HG02798 (cell line): Measurements from ENCODE around the gene HSD17B2.
"Not testable (repeated sequence)": the region's sequence is repeated elsewhere in the genome, so short reads cannot be mapped to it uniquely, and the experiment has no call there.

Experiments
- ATAC-seq: cut with Tn5 transposase; IDR thresholded peaks from one replicate; pipeline ENCODE4 v1.9.1; 2021; ENCODE audit warnings: mild to moderate bottlenecking; ENCODE audit not compliant: unreplicated experiment, poor library complexity

HSD17B2 gene

GRCh38 chr16:82034981-82035612 lies at the start of gene HSD17B2:
TSS of gene HSD17B2 (plus strand) at chr16:82035253. CDS start at chr16:82035425, 172 bp downstream.
- no peak for ATAC-seq

GRCh38 chr16:81987121-81987520 lies 47.9 kb upstream of the HSD17B2 start:
- no peak for ATAC-seq

- ATAC-seq = no peak
These were observed 47.3 kb upstream of the HSD17B2 start for GRCh38 chr16:81987706-81988105.

- no peak for ATAC-seq
These were observed 42.2 kb upstream of the HSD17B2 start for GRCh38 chr16:81992859-81993258.

GRCh38 chr16:81994485-81994884 lies 40.6 kb upstream of the HSD17B2 start:
- ATAC-seq = no peak

- no peak for ATAC-seq
These were observed 39.4 kb upstream of the HSD17B2 start for GRCh38 chr16:81995651-81996050.

- no peak for ATAC-seq
These were observed 38.2 kb upstream of the HSD17B2 start for GRCh38 chr16:81996664-81997509.

- no peak for ATAC-seq
These were observed 37.3 kb upstream of the HSD17B2 start for GRCh38 chr16:81997738-81998137.

GRCh38 chr16:82002831-82003230 lies 32.2 kb upstream of the HSD17B2 start:
- ATAC-seq = no peak

GRCh38 chr16:82004601-82005000 lies 30.5 kb upstream of the HSD17B2 start:
- ATAC-seq = no peak

- no peak for ATAC-seq
These were observed 29.8 kb upstream of the HSD17B2 start for GRCh38 chr16:82005027-82005830.

- ATAC-seq = no peak
These were observed 29.0 kb upstream of the HSD17B2 start for GRCh38 chr16:82006036-82006435.

- ATAC-seq = no peak
These were observed 27.9 kb upstream of the HSD17B2 start for GRCh38 chr16:82007189-82007588.

- ATAC-seq = no peak
These were observed 26.0 kb upstream of the HSD17B2 start for GRCh38 chr16:82008957-82009592.

GRCh38 chr16:82009789-82010188 lies 25.3 kb upstream of the HSD17B2 start:
- not testable (repeated sequence) for ATAC-seq

- no peak for ATAC-seq
These were observed 24.4 kb upstream of the HSD17B2 start for GRCh38 chr16:82010649-82011048.

GRCh38 chr16:82011199-82011641 lies 23.8 kb upstream of the HSD17B2 start, which contains the start of gene SDR42E1:
TSS of gene SDR42E1 (minus strand) at chr16:82011470. CDS start at chr16:82000858, 10,612 bp downstream.
- ATAC-seq = peak; percentile 98

GRCh38 chr16:82013139-82013538 lies 21.9 kb upstream of the HSD17B2 start:
- ATAC-seq = no peak

- no peak for ATAC-seq
These were observed 18.8 kb upstream of the HSD17B2 start for GRCh38 chr16:82016263-82016662.

- ATAC-seq = no peak
These were observed 18.1 kb upstream of the HSD17B2 start for GRCh38 chr16:82016964-82017363.
